ENCODE results near the gene NEBL. TPM values are rescaled to one million over a fixed set of nuclear protein-coding genes. Genes with fewer than 3 reads are reported as not detected.

NEBL gene
- total and polyA plus RNA-seq, 2 experiments from 2014 or later: 2.3 to 11.4 TPM

- Mint-ChIP-seq H3K4me1 (peaks cover 12% of the 10 kb centered on the region), H3K36me3 (ENCODE audit: low read depth) (no peaks in the 10 kb centered on the region), H3K4me3 (no peak overlapping the region), H3K9me3 (no peaks in the 10 kb centered on the region), H3K27me3 (ENCODE audit: insufficient read depth, low read depth, poor library complexity) (peaks cover 2% of the 10 kb centered on the region), H3K27ac (no peak overlapping the region)
- no peak for ATAC-seq
- H4K20me1 ChIP-seq (replicated peaks; ENCODE audit: insufficient read depth): no peaks in the 10 kb centered on the region
- no peaks in the 10 kb centered on the region for H3F3A ChIP-seq (replicated peaks; ENCODE audit: low read depth)
- DNase-seq (ENCODE audit: low spot score): no peak
- H3K27ac ChIP-seq (ENCODE audit: low read depth): no peak overlapping the region
- H2AFZ ChIP-seq: no peak overlapping the region
- no peak for TF ChIP-seq EZH2phosphoT487 (IDR thresholded peaks at IDR 0.05; ENCODE audit: unreplicated experiment)
- no peak for TF ChIP-seq REST (IDR thresholded peaks at IDR 0.05; ENCODE audit: unreplicated experiment)
- no peak for TF ChIP-seq EZH2 (IDR thresholded peaks at IDR 0.05; ENCODE audit: low read depth, unreplicated experiment)
- TF ChIP-seq NANOG (IDR thresholded peaks at IDR 0.05; ENCODE audit: borderline replicate concordance): no peak
- no peak for TF ChIP-seq POLR2AphosphoS5 (IDR thresholded peaks at IDR 0.05; ENCODE audit: low read depth)
- no peak for TF ChIP-seq CREB1 (CRISPR knock-in tag; IDR thresholded peaks at IDR 0.05; ENCODE audit: low read depth)
- no peak for TF ChIP-seq STAT1 (IDR thresholded peaks at IDR 0.05; ENCODE audit: unreplicated experiment)
- no peak for TF ChIP-seq JUNB (IDR thresholded peaks at IDR 0.05; ENCODE audit: unreplicated experiment)
- no peak for TF ChIP-seq ZNF462 (CRISPR knock-in tag; IDR thresholded peaks at IDR 0.05)
- TF ChIP-seq ZNF114 (CRISPR knock-in tag; IDR thresholded peaks at IDR 0.05): no peak
- TF ChIP-seq, protein P1, sequence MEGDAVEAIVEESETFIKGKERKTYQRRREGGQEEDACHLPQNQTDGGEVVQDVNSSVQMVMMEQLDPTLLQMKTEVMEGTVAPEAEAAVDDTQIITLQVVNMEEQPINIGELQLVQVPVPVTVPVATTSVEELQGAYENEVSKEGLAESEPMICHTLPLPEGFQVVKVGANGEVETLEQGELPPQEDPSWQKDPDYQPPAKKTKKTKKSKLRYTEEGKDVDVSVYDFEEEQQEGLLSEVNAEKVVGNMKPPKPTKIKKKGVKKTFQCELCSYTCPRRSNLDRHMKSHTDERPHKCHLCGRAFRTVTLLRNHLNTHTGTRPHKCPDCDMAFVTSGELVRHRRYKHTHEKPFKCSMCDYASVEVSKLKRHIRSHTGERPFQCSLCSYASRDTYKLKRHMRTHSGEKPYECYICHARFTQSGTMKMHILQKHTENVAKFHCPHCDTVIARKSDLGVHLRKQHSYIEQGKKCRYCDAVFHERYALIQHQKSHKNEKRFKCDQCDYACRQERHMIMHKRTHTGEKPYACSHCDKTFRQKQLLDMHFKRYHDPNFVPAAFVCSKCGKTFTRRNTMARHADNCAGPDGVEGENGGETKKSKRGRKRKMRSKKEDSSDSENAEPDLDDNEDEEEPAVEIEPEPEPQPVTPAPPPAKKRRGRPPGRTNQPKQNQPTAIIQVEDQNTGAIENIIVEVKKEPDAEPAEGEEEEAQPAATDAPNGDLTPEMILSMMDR (conservative IDR thresholded peaks at IDR 0.05; ENCODE audit: low read depth in 2 of 2): no peak
- no peak for TF ChIP-seq ETS1 (IDR thresholded peaks at IDR 0.05)
- TF ChIP-seq ZNF331 (CRISPR knock-in tag; IDR thresholded peaks at IDR 0.05; ENCODE audit: low read depth): no peak
- peaks cover 7% of the 10 kb centered on the region; the same call in 1 of the 2 replicates for H3K4me1 ChIP-seq (ENCODE audit: insufficient read depth)
- H3K36me3 ChIP-seq (ENCODE audit: insufficient read depth): no peaks in the 10 kb centered on the region
- no peak overlapping the region for H3K4me3 ChIP-seq
- H3K4me2 ChIP-seq: no peak overlapping the region
- H3K27me3 ChIP-seq (ENCODE audit: insufficient read depth): no peaks in the 10 kb centered on the region
- no peaks in the 10 kb centered on the region for H3K79me2 ChIP-seq (replicated peaks; ENCODE audit: insufficient read depth)
- peaks cover 10% of the 10 kb centered on the region; the same call in 1 of the 2 replicates for H3K9me2 ChIP-seq (ENCODE audit: insufficient read depth)
Measured at GRCh38 chr10:20874261-20874660, 22.9 kb downstream of the NEBL start.

Data from GM23338 (cell line).